Stimulated activated CD8-positive, alpha-beta memory T cell treated with anti-CD3 and anti-CD28 coated beads, Interleukin-12 subunit alpha, Interleukin-12 subunit beta, amount 100 ng/mL, for 24 hours (primary cell): ENCODE data around the gene TPCN2.
"Not testable (repeated sequence)": the region's sequence is repeated elsewhere in the genome, so short reads cannot be mapped to it uniquely, and the experiment has no call there.

Experiments
- DNase-seq: peaks from one replicate; pipeline ENCODE4 v3.0.0-alpha.2; 2020; ENCODE audit errors: extremely low read depth

The TPCN2 gene

GRCh38 chr11:69149338-69150045, 100.8 kb downstream of the TPCN2 start:
- not testable (repeated sequence) for DNase-seq

GRCh38 chr11:69150175-69150574, 101.4 kb downstream of the TPCN2 start:
- no peak for DNase-seq

- no peak for DNase-seq
Observed at GRCh38 chr11:69151836-69152235, 103.1 kb downstream of the TPCN2 start.

- DNase-seq, result no peak
Observed at GRCh38 chr11:69152733-69153421, 104.1 kb downstream of the TPCN2 start.

GRCh38 chr11:69153661-69154060, 104.9 kb downstream of the TPCN2 start:
- DNase-seq, result no peak

- no peak for DNase-seq
Observed at GRCh38 chr11:69154211-69154913, 105.6 kb downstream of the TPCN2 start.

GRCh38 chr11:69154938-69155301, 106.2 kb downstream of the TPCN2 start:
- no peak for DNase-seq

- DNase-seq, result no peak
Observed at GRCh38 chr11:69155302-69156234, 106.8 kb downstream of the TPCN2 start, which contains the start of gene SMIM38. TSS of gene SMIM38 (plus strand) at chr11:69155935. CDS start at chr11:69157847, 1,912 bp downstream.

GRCh38 chr11:69156235-69156639, 107.5 kb downstream of the TPCN2 start:
- no peak for DNase-seq

- no peak for DNase-seq
Observed at GRCh38 chr11:69156673-69157155, 108.0 kb downstream of the TPCN2 start.

GRCh38 chr11:69157156-69157821, 108.6 kb downstream of the TPCN2 start:
- no peak for DNase-seq

- no peak for DNase-seq
Observed at GRCh38 chr11:69157822-69158231, 109.1 kb downstream of the TPCN2 start.

- no peak for DNase-seq
Observed at GRCh38 chr11:69158301-69159149, 109.8 kb downstream of the TPCN2 start.

GRCh38 chr11:69159150-69159852, 110.6 kb downstream of the TPCN2 start:
- DNase-seq, result no peak

- DNase-seq, result no peak
Observed at GRCh38 chr11:69160296-69161116, 111.8 kb downstream of the TPCN2 start.

- DNase-seq, result no peak
Observed at GRCh38 chr11:69161117-69161407, 112.3 kb downstream of the TPCN2 start.

GRCh38 chr11:69162505-69162904, 113.8 kb downstream of the TPCN2 start:
- no peak for DNase-seq

- DNase-seq, result no peak
Observed at GRCh38 chr11:69163842-69164241, 115.1 kb downstream of the TPCN2 start.

GRCh38 chr11:69164824-69165223, 116.1 kb downstream of the TPCN2 start:
- DNase-seq, result no peak
